MM.1S (cell line): ENCODE results near the gene NEDD4.

Source experiments
- DNase-seq: peaks from one replicate; pipeline ENCODE4 v3.0.0-alpha.2; 2015
- H2AFZ ChIP-seq: fragments of 300-600 bp; sonication (generic); 2 replicates; pipeline ENCODE4 v1.6.0; 2016; ENCODE audit warnings: antibody characterized with exemption, low read length
- H3F3A ChIP-seq: fragments of 300-600 bp; sonication (generic); 2 replicates; pipeline ENCODE4 v1.6.1; 2016; ENCODE audit warnings: mild to moderate bottlenecking, antibody characterized with exemption, low read length, moderate library complexity, mixed read lengths; ENCODE audit not compliant: insufficient read depth
- H3K27ac ChIP-seq: fragments of 300-600 bp; sonication (generic); 2 replicates; pipeline ENCODE4 v1.5.1; 2016; ENCODE audit warnings: mild to moderate bottlenecking, low read length
- H3K27me3 ChIP-seq: fragments of 300-600 bp; sonication (generic); replicated peaks from 2 replicates; pipeline ENCODE4 v1.6.0; 2016; ENCODE audit warnings: low read length; ENCODE audit not compliant: insufficient read depth
- H3K36me3 ChIP-seq: fragments of 300-600 bp; sonication (generic); replicated peaks from 2 replicates; pipeline ENCODE4 v1.6.1; 2016; ENCODE audit warnings: mild to moderate bottlenecking, low read length, mixed read lengths; ENCODE audit not compliant: insufficient read depth
- H3K4me1 ChIP-seq: fragments of 300-600 bp; sonication (generic); 2 replicates; pipeline ENCODE4 v1.6.1; 2016; ENCODE audit warnings: low read length, mixed read lengths
- H3K4me2 ChIP-seq: fragments of 300-600 bp; sonication (generic); 2 replicates; pipeline ENCODE4 v1.6.0; 2016; ENCODE audit warnings: low read depth, low read length
- H3K4me3 ChIP-seq: fragments of 300-600 bp; sonication (generic); 2 replicates; pipeline ENCODE4 v1.5.1; 2016; ENCODE audit warnings: low read length, mixed read lengths
- H3K79me2 ChIP-seq: fragments of 300-600 bp; sonication (generic); 2 replicates; pipeline ENCODE4 v1.6.1; 2016; ENCODE audit warnings: mixed run types, low read length, mixed read lengths
- H3K9ac ChIP-seq: fragments of 300-600 bp; sonication (generic); 2 replicates; pipeline ENCODE4 v1.6.1; 2016; ENCODE audit warnings: low read length, mixed read lengths
- H3K9me2 ChIP-seq: fragments of 300-600 bp; sonication (generic); replicated peaks from 2 replicates; pipeline ENCODE4 v1.6.1; 2016; ENCODE audit warnings: mild to moderate bottlenecking, low read length, mixed read lengths; ENCODE audit not compliant: insufficient read depth
- H3K9me3 ChIP-seq: fragments of 300-600 bp; sonication (generic); replicated peaks from 2 replicates; pipeline ENCODE4 v1.6.1; 2016; ENCODE audit warnings: mild to moderate bottlenecking, low read length, mixed read lengths; ENCODE audit not compliant: insufficient read depth
- H4K20me1 ChIP-seq: fragments of 300-600 bp; sonication (generic); 2 replicates; pipeline ENCODE4 v1.6.1; 2016; ENCODE audit warnings: mild to moderate bottlenecking, low read length, moderate library complexity, mixed read lengths; ENCODE audit not compliant: insufficient read depth
- EZH2 ChIP-seq: fragments of 300-600 bp; sonication (generic); optimal IDR thresholded peaks from 2 replicates; pipeline ENCODE3; 2017; ENCODE audit warnings: low read depth, mild to moderate bottlenecking, antibody characterized with exemption, low read length, mixed read lengths
- EZH2phosphoT487 ChIP-seq: fragments of 300-600 bp; sonication (generic); IDR thresholded peaks from 2 replicates; pipeline ENCODE4 v1.6.1; 2018; ENCODE audit warnings: antibody characterized with exemption, low read length
- TF ChIP-seq, protein P1 (sequence below): fragments of 300-600 bp; sonication (generic); IDR thresholded peaks from 2 replicates; pipeline ENCODE4 v1.5.1; 2016; ENCODE audit warnings: antibody characterized with exemption, low read length, mixed read lengths

Gene NEDD4

DNA sequence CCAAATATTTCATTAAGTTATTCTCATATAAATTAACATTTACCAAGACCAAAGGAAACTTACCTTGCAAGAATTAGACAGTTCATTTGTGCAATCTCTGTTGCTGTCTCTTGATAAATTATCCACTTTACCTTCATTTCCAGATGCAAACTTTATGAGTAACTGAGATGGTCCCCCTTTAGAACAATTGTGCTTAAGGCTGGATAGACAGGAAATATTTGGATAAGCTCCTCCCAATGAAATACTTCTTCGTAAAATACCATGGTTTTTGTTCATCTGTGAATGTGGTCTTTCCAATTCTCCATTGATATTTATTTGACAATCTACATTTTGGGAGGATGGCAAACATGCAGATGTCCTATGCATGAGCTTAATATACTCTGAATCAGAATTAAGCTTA is 78.2 kb downstream of the NEDD4 start:
- TF ChIP-seq EZH2phosphoT487 (no peak), EZH2 (no peak)
- TF ChIP-seq, protein P1, sequence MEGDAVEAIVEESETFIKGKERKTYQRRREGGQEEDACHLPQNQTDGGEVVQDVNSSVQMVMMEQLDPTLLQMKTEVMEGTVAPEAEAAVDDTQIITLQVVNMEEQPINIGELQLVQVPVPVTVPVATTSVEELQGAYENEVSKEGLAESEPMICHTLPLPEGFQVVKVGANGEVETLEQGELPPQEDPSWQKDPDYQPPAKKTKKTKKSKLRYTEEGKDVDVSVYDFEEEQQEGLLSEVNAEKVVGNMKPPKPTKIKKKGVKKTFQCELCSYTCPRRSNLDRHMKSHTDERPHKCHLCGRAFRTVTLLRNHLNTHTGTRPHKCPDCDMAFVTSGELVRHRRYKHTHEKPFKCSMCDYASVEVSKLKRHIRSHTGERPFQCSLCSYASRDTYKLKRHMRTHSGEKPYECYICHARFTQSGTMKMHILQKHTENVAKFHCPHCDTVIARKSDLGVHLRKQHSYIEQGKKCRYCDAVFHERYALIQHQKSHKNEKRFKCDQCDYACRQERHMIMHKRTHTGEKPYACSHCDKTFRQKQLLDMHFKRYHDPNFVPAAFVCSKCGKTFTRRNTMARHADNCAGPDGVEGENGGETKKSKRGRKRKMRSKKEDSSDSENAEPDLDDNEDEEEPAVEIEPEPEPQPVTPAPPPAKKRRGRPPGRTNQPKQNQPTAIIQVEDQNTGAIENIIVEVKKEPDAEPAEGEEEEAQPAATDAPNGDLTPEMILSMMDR, result no peak
- H3K36me3 ChIP-seq, result no peaks in the 10 kb centered on the region
- no peak for DNase-seq
- H3K4me3 ChIP-seq, result no peak overlapping the region
- H2AFZ ChIP-seq, result no peak overlapping the region
- no peaks in the 10 kb centered on the region for H3F3A ChIP-seq
- no peaks in the 10 kb centered on the region for H4K20me1 ChIP-seq
- H3K4me2 ChIP-seq, result no peak overlapping the region
- no peak overlapping the region for H3K27ac ChIP-seq
- no peaks in the 10 kb centered on the region for H3K9me3 ChIP-seq
- H3K79me2 ChIP-seq, result no peaks in the 10 kb centered on the region
- no peaks in the 10 kb centered on the region for H3K9me2 ChIP-seq
- H3K27me3 ChIP-seq, result no peaks in the 10 kb centered on the region
- no peaks in the 10 kb centered on the region for H3K4me1 ChIP-seq
- no peak overlapping the region for H3K9ac ChIP-seq

DNA sequence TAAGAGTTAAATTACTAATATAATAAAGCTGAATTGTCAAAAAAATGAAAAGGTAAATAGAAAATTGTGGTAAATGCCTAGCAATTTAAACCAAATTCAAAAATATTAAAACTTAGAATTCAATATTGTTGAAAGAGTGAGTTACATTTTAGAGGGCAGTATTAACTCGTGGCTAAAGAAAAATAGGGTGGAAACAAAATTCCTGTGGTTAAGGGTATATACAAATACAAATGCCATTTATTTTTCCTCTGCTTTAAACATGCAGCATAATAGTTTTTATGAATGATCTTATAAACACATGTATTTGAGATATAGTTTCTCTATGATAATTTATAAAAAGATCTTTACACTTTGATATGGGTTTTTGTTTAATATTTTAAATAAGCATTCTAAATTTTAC is 79.0 kb downstream of the NEDD4 start:
- no peak for DNase-seq
- H3F3A ChIP-seq, result no peaks in the 10 kb centered on the region
- no peak for TF ChIP-seq EZH2
- H4K20me1 ChIP-seq, result no peaks in the 10 kb centered on the region
- no peak overlapping the region for H3K4me3 ChIP-seq
- H3K36me3 ChIP-seq, result no peaks in the 10 kb centered on the region
- H3K9ac ChIP-seq, result no peak overlapping the region
- H3K9me2 ChIP-seq, result no peaks in the 10 kb centered on the region
- no peaks in the 10 kb centered on the region for H3K27me3 ChIP-seq
- no peaks in the 10 kb centered on the region for H3K9me3 ChIP-seq
- no peaks in the 10 kb centered on the region for H3K4me1 ChIP-seq
- H2AFZ ChIP-seq, result no peak overlapping the region
- no peak overlapping the region for H3K27ac ChIP-seq
- no peak overlapping the region for H3K4me2 ChIP-seq
- H3K79me2 ChIP-seq, result no peaks in the 10 kb centered on the region

DNA sequence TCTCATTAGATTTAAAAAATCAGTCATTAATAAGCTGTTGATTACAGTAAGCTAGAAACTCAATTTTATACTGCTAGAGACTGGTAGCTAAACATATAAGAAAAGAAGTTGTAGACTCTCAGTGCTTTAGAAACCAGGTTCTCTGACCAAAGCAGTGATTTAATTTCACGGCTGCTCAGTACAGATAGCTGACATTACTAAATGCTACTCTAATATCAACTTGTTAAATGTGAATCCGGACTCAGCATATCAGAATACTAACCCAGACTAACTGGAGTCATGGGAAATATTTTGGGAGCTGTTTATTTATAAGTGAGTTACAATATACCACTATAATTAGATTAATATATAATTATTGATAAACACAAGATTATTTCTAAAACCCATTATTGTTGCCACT is 80.4 kb downstream of the NEDD4 start:
- H3F3A ChIP-seq, result no peaks in the 10 kb centered on the region
- H3K4me2 ChIP-seq, result no peak overlapping the region
- no peak overlapping the region for H3K4me3 ChIP-seq
- no peaks in the 10 kb centered on the region for H3K9me2 ChIP-seq
- no peak for DNase-seq
- H3K27me3 ChIP-seq, result no peaks in the 10 kb centered on the region
- H3K9me3 ChIP-seq, result no peaks in the 10 kb centered on the region
- no peaks in the 10 kb centered on the region for H4K20me1 ChIP-seq
- no peaks in the 10 kb centered on the region for H3K4me1 ChIP-seq
- no peak overlapping the region for H3K27ac ChIP-seq
- H3K9ac ChIP-seq, result no peak overlapping the region
- no peaks in the 10 kb centered on the region for H3K79me2 ChIP-seq
- H3K36me3 ChIP-seq, result no peaks in the 10 kb centered on the region
- H2AFZ ChIP-seq, result no peak overlapping the region
- TF ChIP-seq EZH2 (no peak), EZH2phosphoT487 (no peak)
- TF ChIP-seq, protein P1, result no peak

DNA sequence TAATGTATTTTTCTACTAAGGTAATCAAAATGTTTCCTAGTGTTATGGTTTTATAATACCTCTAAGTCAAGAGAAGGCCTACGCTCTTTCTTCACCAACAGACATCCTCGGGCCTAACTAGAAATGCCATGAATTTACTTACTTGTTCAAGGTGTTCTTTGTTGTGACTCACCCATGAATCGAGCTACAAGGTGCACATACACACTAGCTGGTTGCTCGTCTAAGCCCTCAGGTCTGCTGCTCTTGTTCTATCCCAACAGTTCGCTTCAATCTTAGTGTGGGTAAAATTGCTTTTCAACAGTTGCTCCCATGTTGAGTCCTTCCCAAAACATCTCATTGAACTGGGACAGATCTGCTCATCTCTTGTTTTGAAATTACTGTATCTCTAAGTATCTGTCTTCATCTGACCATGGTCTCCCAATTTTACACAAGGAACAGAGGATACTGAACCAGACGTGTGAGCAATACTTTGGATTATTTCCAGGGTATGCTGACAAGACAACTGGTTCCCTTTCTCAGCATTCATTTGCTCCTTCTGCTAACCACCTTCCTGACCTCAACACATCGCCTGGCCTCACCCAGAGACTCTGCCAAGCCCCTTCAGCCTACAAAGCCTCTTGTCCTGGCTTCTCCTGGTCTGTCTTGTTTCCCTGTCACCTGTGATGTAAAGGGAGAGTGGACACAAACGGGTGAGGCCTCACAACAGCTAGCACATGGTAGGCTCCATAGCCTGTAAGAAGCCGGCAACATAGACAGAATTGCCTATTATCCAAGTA is 84.2 kb downstream of the NEDD4 start:
- H3K36me3 ChIP-seq, result no peaks in the 10 kb centered on the region
- no peaks in the 10 kb centered on the region for H3F3A ChIP-seq
- H3K27ac ChIP-seq, result no peak overlapping the region
- DNase-seq, result no peak
- H3K79me2 ChIP-seq, result no peaks in the 10 kb centered on the region
- H3K4me1 ChIP-seq, result no peaks in the 10 kb centered on the region
- H3K9me3 ChIP-seq, result no peaks in the 10 kb centered on the region
- H2AFZ ChIP-seq, result no peak overlapping the region
- H3K4me2 ChIP-seq, result no peak overlapping the region
- H3K4me3 ChIP-seq, result no peak overlapping the region
- H3K27me3 ChIP-seq, result no peaks in the 10 kb centered on the region
- no peak for TF ChIP-seq EZH2phosphoT487
- no peak for TF ChIP-seq EZH2
- TF ChIP-seq, protein P1, result no peak
- no peaks in the 10 kb centered on the region for H3K9me2 ChIP-seq
- no peaks in the 10 kb centered on the region for H4K20me1 ChIP-seq
- no peak overlapping the region for H3K9ac ChIP-seq
